LoVo (cell line): ENCODE measurements around the gene DDAH2.

Experiments used
- DNase-seq: peaks from one replicate; pipeline ENCODE4 v3.0.0-alpha.2; 2016; ENCODE audit warnings: low spot score

DDAH2 gene

GRCh38 chr6:31730631-31731086 is 1.6 kb upstream of the DDAH2 start:
- DNase-seq = no peak

- DNase-seq = no peak
Measured at GRCh38 chr6:31729979-31730630, 1.0 kb upstream of the DDAH2 start.

DNA sequence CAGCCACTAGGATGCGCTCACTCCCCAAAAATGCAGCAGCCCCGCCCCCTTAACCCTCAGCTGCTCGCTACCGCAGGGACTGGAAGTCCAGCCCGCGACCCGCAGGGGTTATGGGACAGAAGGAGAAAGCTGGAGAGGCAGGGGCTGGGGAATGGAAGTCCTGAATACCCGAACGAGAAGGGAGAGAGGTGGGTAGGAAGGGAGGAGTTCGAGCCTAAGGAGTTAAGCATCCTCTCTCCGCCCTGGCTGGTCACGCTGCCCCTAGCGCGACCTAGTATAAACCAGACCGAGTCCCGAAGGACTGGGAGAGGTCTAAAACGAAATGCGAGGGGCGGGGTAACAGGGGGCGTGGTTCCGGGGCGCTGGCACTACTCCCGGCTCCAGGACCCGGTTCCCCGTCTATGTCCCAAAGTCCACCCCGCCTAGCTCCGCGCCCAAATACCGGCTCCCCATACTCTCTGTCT is 448 bp upstream of the DDAH2 start:
- no peak for DNase-seq

DNA sequence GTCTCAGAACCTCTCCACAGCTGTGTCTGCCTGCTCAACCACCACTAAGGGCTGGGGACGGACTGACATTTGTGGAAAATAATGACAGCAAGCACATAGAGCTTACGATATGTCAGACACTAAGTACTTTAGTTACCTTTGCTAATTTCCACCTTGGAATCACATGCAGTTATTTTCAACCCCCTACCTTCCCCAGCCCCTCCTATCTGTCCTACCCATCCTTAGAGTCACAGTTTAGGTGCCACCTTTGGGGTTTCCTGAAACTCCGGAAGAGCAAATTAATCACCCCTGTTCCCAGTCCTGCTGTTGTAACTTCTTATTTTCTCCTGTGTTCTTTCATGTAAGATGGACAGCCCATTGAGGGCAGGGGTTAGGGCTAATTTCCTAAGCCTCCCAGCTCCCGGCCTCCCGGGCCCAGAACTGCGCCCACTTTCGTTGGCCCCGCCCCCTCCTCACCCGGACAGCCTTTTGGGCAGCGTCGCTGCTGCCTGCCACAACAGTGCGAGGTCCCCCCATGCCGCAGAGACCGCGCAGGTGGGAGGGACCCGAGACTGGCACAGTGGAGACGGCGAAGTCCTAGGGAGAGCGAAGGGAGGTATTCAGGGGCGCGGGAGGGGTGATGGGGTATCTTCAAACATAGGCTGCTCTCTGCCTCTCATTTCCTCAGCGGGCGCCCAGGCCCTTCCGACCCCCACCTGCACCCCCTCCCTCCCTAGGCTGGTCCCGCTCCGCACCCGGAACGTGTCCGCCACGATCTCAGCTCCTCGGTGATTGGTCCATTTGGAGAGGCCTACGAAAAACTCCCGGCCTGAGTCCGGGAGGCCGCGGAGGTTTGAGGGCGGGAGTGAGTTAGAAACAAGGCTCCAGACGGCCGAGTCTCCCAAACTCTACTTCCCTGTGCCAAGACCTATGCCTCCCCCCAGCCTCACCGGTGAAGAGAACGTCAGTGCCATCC is 1.1 kb downstream of the DDAH2 start:
- DNase-seq = no peak

GRCh38 chr6:31727034-31727716 is 1.9 kb downstream of the DDAH2 start:
- DNase-seq = no peak

DNA sequence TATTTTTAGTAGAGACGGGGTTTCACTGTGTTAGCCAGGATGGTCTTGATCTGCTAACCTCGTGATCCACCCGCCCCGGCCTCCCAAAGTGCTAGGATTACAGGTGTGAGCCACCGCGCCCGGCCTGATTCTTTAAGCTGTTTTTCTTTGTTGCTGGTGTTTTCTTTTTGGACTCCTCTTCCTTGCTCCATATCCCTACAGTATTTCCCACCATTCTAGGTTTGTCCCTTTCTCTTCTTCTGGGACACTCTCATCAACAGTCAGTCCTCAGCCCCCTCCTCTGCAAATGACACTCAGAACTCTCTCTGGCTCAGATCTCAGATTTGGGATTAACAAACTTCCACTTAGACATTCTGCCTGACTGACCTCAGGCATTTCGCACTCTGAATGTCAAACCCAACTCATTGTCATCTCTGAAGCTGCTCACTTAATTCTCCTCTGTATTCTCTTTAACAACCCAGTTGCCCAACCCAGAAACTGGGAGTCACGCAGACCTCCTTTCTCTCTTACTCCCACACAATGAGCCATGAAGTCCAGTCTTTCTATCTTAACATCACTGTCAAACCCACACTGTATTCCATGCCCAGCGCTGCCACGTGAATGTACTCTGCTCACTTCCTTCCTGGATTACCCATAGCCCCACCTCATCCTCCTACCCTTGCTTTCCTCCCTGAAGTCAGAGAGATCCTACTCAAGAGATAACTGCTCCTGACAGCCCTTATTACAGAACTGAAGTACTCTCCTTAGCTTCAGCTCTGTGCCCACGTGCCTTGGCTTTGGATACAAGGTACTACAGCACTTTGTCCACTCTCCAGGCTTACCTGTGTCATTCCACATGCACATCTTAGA is 3.4 kb downstream of the DDAH2 start:
- DNase-seq = no peak

DNA sequence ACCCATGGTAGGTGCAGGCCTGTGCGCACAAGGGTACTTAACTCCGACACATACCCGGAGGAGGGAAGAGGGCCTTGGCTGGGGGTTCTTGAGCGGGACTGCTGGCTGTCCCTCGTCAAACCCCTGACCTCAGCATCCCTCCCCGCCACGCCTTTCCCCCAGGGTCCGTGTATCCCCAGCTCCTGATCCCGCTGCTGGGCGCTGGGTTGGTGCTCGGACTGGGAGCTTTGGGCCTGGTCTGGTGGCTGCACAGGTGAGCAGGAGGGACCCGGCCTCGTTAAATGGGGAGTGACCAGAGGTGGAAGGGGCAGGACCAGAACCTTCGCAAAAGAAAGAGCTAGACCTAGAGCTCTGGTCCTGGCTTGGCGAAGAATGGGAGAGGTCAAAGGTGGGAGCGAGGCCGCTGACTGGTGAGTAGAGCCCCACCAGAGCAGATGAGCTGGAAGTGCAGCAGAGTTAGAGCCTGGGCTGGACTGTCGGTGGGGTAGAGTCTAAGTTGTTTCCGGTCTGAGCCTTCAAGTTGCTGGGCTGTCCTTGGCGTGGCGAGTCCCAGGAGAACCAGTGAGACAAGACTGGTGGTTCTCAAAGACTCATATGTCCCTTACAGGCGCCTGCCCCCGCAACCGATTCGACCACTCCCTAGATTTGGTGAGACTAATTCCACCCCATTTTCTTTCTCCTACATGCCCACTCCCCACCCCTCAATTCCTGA is 5.0 kb downstream of the DDAH2 start:
- DNase-seq = no peak

DNA sequence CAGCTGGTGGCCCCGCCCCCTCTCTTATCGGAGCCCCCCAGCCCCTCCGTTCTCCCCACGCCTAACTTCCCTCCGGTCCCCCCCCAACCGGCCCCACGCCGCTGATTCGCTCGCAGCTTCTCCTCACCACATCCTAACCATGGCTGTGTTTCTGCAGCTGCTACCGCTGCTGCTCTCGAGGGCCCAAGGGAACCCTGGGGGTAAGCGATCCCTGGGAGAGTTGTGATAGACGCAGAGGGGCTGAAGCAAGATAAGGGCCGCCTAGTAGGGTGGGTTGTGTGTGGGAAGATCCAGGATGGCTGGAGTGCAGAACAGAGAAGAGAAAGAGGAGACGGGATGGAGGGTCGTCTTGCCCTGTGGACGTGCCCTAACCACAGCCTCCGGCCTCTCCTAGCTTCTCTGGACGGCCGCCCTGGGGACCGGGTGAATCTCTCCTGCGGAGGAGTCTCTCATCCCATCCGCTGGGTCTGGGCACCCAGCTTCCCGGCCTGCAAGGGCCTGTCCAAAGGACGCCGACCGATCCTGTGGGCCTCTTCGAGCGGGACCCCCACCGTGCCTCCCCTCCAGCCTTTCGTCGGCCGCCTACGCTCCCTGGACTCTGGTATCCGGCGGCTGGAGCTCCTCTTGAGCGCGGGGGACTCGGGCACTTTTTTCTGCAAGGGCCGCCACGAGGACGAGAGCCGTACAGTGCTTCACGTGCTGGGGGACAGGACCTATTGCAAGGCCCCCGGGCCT is 5.7 kb downstream of the DDAH2 start, which contains the start of gene MPIG6B:
TSS of gene MPIG6B (plus strand) at position 129 of the 735 bp plus-strand sequence. CDS start at position 140, 11 bp downstream.
- no peak for DNase-seq

- no peak for DNase-seq
Measured at GRCh38 chr6:31722173-31722572, 6.9 kb downstream of the DDAH2 start.

DNA sequence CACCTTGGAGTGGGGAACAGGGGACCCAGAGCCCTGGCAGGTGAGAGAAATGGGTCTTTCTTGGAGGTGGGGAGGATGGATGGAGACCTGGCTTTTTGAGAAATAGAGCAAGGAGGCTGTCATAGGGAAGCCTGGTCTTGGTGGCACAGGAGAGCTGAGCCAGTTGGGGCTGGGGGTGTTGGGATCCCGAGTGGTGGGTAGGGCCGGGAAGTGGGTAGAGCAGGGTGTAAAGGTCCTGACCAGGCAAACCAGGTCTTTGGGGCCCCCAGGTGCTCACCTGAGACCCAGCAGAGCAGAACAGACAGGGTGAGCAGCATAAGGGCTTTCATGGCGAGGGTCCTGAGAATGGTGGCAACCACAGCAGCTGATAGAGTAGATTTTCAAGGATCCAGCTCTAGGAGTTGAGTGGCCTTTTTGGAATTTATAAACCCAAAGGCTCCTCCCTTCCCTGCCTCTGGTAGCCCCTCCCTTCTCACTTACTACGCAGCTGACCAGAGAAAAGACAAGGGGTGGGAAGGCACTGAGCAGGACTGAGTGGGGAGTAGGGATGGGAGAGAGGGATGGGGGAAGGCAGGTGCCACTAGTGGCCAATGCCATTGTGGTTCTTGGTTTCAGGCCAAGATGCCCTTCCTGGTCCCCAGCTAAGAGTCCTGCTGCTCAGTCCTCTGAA is 7.6 kb downstream of the DDAH2 start, which contains the start of gene LY6G6C:
TSS of gene LY6G6C (minus strand) at position 396 of the 670 bp plus-strand sequence. CDS start at position 329, 67 bp downstream.
- DNase-seq = no peak

DNA sequence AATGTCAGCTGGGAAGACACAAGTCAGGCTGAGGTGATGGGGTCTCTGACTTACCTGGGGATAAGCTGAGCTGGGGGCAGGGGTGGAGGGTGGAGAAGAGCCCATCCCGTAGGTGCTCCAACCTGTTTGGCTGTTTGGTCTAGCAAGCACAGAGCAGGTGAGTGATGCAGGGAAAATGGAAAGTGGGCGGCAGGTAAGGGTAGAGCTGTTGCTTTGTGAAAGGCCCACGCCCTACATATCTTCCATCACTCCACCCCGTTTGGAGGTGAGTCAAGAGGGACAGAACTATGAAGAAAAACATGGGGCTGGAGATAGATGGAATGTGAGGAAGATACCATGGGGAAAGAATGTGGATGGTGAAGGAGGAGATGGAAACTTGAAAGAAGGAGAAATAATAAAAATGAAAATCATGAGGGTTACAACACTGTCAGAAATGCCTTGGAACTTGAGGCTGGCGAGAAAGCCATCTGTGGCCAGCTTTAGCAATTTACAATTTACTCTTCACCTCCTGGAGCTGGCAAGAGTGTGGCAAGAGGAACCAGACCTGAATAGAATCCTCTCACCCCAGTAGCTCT is 8.8 kb downstream of the DDAH2 start:
- DNase-seq = no peak

DNA sequence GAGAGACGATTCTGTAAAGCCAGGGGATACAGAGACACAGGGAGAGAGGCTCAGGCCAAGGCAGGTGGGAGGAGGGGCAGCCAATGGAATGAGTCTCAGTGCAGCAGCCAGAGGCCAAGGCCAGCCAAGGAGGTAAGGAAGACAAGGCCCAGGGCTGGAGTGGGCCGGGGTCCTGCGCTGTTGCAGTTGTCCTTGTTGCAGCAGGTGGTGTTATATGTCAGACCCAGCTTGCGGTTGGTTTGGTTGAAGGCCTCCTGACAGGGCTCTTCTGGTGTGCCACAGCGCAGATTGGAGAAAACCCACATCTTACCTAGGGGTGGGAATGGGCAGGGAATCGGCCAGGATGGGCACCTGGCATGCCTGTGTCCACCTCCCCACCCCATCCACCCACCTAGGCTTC is 10.1 kb downstream of the DDAH2 start:
- no peak for DNase-seq

DNA sequence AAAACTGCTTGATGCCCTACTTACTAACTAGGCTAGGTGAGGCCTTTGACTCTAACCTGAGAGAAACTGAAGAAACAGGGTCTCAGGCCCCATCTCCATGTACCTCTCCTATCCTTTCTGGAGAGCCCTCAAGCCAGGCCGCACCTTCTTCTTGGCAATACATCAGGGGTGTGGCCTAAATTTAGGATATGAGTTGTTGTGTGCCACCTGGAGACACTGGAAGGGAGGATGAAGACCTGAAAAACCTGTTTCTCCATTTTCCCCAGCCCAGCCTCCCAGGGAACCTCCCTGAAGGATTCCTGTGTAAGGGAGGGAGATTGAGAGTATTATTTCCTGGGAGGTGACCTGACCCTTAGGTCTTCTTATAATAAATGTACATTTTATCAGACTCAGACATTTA is 10.8 kb downstream of the DDAH2 start:
- DNase-seq = peak; percentile 78

DNA sequence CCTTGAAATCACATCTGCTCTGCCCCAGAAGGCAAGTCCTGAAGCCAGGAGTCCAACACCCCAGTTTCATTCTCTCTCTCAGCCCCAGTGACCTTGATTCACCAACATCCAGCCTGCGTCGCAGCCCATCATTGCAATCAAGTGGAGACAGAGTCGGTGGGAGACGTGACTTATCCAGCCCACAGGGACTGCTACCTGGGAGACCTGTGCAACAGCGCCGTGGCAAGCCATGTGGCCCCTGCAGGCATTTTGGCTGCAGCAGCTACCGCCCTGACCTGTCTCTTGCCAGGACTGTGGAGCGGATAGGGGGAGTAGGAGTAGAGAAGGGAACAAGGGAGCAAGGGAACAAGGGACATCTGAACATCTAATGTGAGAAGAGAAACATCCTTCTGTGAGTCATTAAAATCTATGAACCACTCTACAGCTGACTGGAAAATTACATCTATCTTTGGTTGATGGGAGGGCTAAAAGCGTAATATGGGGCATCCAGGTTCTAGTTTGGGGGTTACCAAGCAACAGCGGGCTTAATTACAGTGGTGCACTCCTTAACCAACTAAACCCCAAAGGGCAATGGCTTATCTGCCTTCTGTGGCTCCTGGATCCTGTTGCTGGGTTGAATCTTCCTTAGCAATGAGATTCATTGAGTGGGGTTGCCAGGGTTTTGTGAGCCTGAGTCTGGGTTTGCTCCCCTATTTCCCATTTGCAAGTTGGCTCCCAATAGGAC is 11.4 kb downstream of the DDAH2 start:
- no peak for DNase-seq

GRCh38 chr6:31715022-31715958 is 13.8 kb downstream of the DDAH2 start, which contains the start of gene LY6G6D:
TSS of gene LY6G6D (plus strand) at chr6:31715348. CDS start at chr6:31715356, 8 bp downstream.
- DNase-seq = no peak

- DNase-seq = no peak
Measured at GRCh38 chr6:31713991-31714684, 15.0 kb downstream of the DDAH2 start.
